Neural progenitor cell (in vitro differentiated cells): ENCODE measurements around the gene RSPO3.

Experiments used
- CTCF ChIP-seq: fragments of 200-600 bp; sonication (generic); IDR thresholded peaks from 2 replicates; pipeline ENCODE4 v1.5.1; 2017; ENCODE audit warnings: antibody characterized with exemption, mild to moderate bottlenecking
- EZH2phosphoT487 ChIP-seq: fragments of 200-600 bp; sonication (generic); IDR thresholded peaks from 2 replicates; pipeline ENCODE4 v1.6.1; 2017; ENCODE audit warnings: antibody characterized with exemption

GRCh38 chr6:127080081-127080480 is 38.4 kb upstream of the RSPO3 start:
- no peak for TF ChIP-seq CTCF
- no peak for TF ChIP-seq EZH2phosphoT487
